ENCODE data around the gene ALPK3. TPM values are rescaled to one million over a fixed set of nuclear protein-coding genes. Genes with fewer than 3 reads are reported as not detected.

The ALPK3 gene
- total RNA-seq, 1 experiment from 2014 or later: 66.1 TPM

GRCh38 chr15:84892786-84893307 lies 75.7 kb downstream of the ALPK3 start:
- DNase-seq (ENCODE audit: low spot score): no peak

DNA sequence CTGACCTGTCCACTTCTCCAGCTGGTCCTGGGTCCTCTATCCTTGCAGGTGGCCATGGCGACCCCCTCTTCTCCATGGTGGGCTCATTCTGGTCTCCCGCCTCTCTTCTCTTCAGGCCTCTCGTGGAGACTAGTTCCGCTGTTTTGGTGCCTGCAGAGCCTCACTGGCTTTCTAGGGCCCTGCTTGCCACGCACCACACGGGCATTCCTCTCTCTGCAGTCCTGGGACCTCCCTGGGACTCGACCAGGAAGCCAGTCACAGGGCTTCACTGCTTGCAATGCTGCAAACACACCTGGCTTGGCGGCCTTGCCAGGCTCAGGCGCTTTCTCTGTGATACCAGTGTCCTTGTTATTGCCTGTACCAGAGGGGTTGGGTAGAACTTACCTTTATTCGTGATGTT lies 76.5 kb downstream of the ALPK3 start:
- DNase-seq (ENCODE audit: low spot score): no peak

GRCh38 chr15:84894736-84895425 lies 77.7 kb downstream of the ALPK3 start:
- peak; percentile 53 for DNase-seq (ENCODE audit: low spot score)

DNA sequence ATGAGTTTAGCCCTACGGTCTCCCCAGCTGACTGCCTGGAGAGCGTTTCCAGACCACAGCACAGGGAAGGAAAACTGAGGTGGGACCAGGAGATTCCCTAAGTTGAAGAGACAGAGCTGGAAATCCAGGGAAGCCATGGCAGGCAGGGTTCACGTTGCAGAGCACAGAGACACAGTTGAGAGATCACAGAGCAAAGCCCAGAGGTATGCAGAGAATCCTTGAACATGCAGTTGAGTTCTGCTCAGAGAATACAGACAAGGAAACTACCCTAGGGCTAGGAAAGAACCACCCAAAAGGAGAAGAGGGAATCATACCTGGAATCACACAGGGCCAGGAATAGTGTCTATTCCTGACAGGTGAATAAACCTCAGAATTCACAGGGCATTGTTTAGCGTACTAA lies 81.6 kb downstream of the ALPK3 start:
- DNase-seq (ENCODE audit: low spot score): no peak

DNA sequence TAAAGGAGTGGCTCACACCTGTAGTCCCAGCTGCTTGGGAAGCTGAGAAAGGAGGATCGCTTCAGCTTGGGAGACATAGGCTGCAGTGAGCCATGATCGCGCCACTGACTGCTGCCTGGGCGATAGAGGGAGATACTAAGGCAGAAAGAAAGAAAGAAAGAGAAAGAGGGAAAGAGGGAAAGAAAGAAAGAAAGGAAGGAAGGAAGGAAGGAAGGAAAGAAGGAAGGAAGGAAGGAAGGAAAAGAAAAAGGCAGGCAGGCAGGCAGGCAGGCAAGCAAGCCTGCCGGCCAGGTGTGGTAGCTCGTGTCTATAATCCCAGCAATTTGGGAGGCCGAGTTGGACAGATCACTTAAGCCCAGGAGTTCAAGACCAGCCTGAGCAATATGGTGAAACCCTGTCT lies 82.6 kb downstream of the ALPK3 start:
- no peak for DNase-seq (ENCODE audit: low spot score)

GRCh38 chr15:84901540-84901939 lies 84.4 kb downstream of the ALPK3 start:
- no peak for DNase-seq (ENCODE audit: low spot score)

GRCh38 chr15:84903751-84904150 lies 86.6 kb downstream of the ALPK3 start:
- DNase-seq (ENCODE audit: low spot score): no peak

- no peak for DNase-seq (ENCODE audit: low spot score)
These were observed 87.3 kb downstream of the ALPK3 start for GRCh38 chr15:84904419-84904818.

DNA sequence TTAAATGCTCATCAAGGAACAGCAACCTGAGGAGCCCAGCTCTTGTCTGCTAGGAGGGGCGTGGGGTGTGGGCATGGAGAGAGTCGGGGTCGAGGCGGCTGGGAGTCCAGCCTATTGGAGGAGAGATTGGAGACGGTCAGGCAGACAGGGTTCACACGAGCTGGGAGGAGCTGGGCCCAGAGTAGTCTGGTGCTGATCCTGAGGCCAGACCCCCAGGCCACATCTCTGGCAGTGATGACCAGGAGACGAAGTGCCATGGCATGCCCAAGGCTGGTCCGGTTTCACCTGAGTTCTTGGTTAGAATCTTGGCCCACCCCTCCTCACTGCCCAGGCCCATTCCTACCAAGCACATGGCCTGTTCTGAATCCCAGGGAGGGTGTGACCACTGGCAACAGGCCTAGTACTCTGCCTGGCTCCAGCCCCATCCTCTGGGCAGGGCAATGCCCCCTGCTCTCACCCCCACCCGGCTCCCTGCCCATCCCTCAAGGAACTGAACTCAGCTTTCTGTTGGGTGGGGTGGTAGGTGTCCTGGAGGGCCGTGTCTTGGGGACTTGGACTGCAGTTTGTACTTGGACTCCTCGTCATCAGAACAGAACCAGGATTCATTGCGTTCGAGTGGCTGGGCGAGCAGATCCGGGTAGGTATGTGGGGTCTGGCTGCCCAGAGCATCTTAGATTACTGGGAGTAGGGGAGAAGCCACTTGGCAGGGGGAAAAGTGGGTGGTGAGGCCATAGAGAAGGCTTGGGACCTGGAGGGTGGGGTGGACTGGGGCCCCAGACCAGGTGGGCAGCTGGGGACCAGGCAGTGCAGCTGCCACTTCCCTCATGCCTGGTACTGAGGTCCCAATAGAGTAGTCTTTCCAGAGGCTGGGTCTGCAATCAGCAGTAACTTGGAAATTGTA lies 88.1 kb downstream of the ALPK3 start:
- no peak for DNase-seq (ENCODE audit: low spot score)

GRCh38 chr15:84907731-84908130 lies 90.6 kb downstream of the ALPK3 start:
- DNase-seq (ENCODE audit: low spot score): no peak

DNA sequence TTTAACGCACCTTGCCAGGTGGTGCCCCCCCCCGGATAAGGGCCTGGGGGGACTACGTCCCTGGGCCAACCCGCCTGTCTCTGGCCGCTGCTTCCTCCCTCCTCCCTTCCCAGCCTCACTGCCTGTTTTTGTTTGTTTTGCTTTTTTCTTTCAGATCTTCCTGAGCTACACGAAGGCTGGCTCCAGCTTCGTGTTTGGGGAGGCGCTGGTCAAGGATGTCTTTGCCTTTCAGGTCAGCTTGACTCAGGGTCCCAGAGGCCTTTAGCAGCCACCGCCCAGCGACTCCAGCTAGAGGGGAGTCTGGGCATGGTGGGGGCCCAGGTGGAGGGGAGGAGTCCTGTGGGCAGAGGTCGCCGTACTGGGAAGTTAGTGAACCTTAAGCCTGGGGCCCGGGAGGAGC lies 91.4 kb downstream of the ALPK3 start:
- no peak for DNase-seq (ENCODE audit: low spot score)

DNA sequence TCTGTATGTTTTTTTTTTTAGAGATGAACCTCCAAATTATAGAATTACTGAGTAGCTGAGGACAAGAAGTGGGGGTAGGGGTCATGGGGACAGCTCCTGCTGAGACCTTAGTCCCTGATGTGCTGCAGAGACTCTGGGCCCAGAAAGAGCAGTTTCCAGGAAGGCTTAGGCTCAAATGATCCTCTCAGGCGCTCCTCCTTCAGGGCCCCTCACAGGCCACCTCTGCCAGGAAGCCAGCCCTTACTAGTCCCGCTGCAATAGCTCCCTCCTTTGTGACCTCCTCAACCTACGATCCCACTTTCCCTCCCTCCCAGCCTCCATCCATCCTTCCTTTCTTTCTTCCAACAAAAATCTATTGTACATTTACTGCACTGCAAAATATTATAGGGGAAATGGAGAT lies 91.9 kb downstream of the ALPK3 start:
- DNase-seq (ENCODE audit: low spot score): no peak

DNA sequence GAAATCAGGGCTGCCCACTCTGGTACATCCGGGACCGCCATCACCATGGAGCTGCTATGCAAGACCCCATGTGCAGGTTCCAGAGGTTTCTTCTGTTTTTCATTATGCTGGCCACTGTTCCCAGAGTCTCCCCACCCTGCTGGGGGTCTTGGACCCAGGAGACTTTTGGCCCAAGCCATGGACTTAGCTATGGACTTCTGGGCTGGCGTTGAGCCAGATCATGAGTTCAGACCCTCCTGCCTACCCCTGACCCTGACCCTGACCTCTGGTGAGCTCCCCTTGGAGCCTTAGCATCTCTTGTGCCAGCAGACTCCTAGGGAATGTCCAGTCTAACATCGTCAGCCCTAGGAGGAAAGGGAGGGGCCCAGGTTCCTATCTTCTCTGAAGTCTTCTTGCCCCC lies 92.6 kb downstream of the ALPK3 start:
- no peak for DNase-seq (ENCODE audit: low spot score)

DNA sequence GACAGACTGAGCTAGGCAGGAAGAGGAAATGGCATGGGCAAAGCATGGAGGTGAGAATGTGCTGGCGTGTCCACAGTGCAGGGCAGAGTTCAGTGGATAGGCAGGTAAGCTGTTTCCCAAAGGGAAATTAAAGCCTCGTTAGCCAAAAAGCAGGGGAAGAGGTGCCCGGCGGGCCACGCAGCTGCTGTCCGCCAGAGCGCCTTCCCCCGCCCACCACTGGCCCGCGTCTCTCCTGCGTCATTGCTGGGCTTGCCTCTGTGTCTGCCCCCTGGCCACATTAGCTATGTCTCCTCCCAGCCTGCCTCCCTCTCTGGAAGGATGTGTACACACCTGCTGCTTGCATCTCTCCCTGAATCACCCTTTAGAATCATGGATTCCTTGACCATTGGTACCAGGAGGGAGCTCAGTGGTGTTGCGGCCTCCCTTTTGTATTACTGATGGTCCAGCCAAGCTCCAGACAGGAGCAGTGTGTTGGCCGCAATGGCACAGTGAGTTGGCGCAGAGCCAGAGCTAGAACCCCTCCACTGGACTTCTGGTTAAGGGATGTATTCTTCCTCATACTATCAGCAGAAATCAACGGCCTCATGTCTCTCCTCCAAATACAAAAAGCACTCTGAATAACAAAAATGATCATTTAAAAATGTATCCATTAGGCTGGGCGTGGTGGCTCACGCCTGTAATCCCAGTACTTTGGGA lies 93.9 kb downstream of the ALPK3 start:
- DNase-seq (ENCODE audit: low spot score): no peak

GRCh38 chr15:84911879-84912660 lies 94.9 kb downstream of the ALPK3 start:
- peak; percentile 74 for DNase-seq (ENCODE audit: low spot score)

- DNase-seq (ENCODE audit: low spot score): no peak
These were observed 96.2 kb downstream of the ALPK3 start for GRCh38 chr15:84913360-84913723.

DNA sequence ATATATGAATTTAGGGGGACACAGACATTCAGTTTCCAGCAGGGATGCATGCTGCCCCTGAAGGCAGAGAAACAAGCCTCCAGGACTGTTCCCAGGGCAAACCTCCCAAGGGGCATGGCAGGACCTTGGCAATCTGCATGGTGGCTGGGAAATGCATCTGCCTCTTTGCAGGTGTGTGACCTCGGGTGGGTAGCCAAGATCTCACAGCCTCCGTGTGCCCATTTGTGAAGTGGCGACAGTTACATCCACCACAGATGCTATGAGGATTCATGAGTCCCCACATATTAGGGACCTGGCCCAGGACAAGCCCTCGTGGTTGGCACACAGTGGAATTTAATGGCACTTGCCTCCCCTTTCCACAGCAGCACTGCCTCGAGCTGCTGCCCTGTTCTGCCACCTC lies 97.2 kb downstream of the ALPK3 start:
- DNase-seq (ENCODE audit: low spot score): no peak

DNA sequence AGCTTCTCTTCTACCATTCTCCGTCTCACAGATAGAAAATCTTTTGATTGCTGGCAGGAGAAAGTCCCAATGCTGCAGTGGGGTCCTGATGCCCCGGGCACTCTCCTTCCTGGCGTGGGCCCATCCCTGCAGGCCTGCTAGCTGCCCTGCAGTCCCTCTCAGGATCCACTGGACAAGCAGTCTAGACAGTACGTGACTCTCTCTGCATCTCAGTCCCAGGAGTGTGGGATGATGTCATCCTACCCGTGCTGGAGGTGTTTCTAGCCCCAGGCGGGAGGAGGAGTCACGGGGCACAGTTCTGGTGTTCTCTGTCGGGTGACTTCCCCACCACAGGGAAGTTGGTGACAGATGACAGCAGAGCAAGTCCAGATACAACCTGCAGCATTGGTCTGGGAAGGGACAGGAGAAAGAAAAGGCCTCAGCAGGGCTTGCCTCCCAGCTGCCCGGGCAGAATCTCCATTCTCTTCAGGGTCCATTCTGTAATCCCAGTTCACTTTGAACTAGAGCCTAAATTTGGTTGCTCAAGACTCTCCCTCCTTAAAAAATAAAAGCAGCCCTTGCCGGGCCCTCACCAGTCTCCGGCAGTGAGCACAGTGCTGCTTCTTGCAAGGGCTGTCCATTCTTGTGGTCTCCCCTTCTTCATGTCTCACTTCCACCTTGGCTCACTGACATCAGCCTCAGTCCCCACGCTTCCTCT lies 97.9 kb downstream of the ALPK3 start:
- DNase-seq (ENCODE audit: low spot score): peak; percentile 74

- no peak for DNase-seq (ENCODE audit: low spot score)
These were observed 98.4 kb downstream of the ALPK3 start for GRCh38 chr15:84915606-84915958.

DNA sequence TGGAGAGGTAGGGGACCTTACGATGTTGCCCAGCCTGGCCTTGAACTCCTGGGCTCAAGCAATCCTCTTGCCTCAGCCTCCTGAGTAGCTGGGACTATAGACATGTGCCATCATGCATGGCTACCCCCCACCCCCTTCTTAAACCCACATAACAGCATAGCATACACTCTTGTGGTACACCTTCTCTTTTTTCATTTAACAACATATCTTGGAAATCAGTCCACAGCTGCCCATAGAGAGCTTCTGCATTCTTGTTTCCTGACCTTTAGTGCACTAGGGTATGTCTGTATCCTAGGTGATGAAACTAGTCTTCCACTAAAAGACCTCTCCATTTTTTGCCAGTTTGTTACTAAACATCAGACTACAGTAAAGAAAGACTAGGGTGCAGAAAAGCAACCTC lies 100.3 kb downstream of the ALPK3 start:
- no peak for DNase-seq (ENCODE audit: low spot score)

DNA sequence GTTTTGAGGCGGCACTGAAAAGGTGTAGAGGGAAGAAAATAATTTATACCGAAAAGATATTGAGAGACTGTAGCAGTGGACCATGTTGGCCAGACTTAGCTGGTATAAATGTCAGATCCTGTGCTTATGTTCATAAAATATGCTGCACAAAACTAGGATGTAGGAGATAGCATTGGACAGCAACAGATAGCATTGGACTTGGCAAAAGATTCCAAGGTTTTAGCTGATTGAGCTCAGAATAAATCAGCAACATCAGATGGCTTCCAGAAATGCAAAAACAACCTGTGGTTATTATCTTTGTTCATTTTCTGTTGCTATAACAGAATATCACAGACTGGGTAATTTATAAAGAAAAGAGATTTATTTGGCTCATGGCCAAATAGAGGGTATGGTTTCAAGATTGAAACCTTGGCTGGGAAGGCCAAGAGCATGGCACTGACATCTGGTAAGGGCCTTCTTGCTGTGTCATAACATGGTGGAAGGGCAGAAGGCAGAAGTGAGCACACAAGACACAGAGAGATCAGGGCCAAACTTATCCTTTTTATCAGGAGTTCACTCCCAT lies 102.0 kb downstream of the ALPK3 start:
- DNase-seq (ENCODE audit: low spot score): no peak

Measured in HT-29 (cell line).